ENCODE results near the gene SV2A. TPM values are rescaled to one million over a fixed set of nuclear protein-coding genes. Genes with fewer than 3 reads are reported as not detected.

SV2A gene
- total RNA-seq, 1 experiment from 2014 or later = 2.9 TPM

DNA sequence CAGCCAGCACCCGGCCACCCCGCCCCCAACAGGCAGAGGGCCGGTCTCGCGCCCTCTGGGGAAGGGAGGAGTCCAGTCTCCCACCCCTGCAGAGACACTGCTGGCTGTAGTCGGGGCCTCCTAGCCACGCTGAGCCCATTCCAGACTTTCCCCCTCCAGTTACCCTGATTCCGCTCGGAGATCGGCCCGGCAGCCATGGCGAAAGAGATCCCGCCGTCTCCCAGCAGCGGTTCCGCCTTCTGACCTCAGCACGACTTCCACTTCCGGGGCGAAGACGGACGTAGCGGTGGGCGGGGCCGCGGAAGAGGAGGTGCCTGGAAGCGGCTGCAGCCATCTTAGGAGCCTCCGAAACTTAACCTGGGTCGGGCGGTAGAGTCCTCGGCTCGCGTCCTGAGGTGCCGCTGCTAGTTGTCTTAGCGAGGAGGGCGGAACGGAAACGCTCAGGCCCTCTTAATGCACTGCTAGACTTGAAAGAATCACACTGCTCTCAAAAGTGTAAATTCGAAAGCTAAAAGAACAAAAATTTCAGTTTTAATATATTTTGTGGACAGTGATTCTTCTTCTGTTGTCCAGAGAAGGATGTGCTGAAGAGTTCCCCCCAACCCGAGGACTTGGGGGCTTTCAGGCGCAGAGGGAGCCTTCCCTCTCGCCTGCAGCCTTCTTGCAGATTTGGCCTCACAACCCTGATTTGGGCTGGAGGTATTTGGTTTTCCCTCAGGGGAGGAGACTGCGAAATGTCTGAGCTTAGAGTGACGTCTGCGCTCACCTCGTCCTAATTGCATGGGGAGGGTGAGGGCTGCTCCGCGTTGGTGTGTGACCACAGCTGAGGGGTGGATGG is 10.1 kb upstream of the SV2A start, which contains the start of gene SF3B4:
SF3B4 (minus strand) TSS at position 241 of the 838 bp plus-strand sequence; CDS start at position 197, 44 bp downstream.
- peaks cover 25% of the 10 kb centered on the region for H3K4me1 ChIP-seq (ENCODE audit: control insufficient read depth, insufficient read depth, low read length)
- H3K36me3 ChIP-seq (ENCODE audit: control insufficient read depth, insufficient read depth, low read length) = peaks cover 28% of the 10 kb centered on the region
- TSS peak; percentile 99 for BruUV-seq (replicated peaks)
- H3K9me3 ChIP-seq (ENCODE audit: control insufficient read depth, insufficient read depth, low read depth, low read length) = no peaks in the 10 kb centered on the region
- no peaks in the 10 kb centered on the region for H3K27me3 ChIP-seq (ENCODE audit: control insufficient read depth, insufficient read depth, low read length)
- peak within 1 kb of the TSS; percentile 79 to 93 for H3K4me3 ChIP-seq (ENCODE audit: low read depth in 2 of 2, low read length in 2 of 2)
- CTCF ChIA-PET = interaction anchor here (0.6 kb wide), 1 partner anchor 243 kb away, joined by 3 read pairs; no protein-coding TSS in a partner anchor
- in situ Hi-C loops (cut with HindIII; ENCODE audit: low pct_unique_long_range_greater_than_20kb, low sequenced_read_pairs) = no loop called here
- TF ChIP-seq SIN3A (IDR thresholded peaks at IDR 0.05; ENCODE audit: borderline replicate concordance, insufficient read depth, low read depth, low read length) = 0 out of 2 replicates have a peak, but pooled peaks have one; percentile 36
- TF ChIP-seq, protein P1, sequence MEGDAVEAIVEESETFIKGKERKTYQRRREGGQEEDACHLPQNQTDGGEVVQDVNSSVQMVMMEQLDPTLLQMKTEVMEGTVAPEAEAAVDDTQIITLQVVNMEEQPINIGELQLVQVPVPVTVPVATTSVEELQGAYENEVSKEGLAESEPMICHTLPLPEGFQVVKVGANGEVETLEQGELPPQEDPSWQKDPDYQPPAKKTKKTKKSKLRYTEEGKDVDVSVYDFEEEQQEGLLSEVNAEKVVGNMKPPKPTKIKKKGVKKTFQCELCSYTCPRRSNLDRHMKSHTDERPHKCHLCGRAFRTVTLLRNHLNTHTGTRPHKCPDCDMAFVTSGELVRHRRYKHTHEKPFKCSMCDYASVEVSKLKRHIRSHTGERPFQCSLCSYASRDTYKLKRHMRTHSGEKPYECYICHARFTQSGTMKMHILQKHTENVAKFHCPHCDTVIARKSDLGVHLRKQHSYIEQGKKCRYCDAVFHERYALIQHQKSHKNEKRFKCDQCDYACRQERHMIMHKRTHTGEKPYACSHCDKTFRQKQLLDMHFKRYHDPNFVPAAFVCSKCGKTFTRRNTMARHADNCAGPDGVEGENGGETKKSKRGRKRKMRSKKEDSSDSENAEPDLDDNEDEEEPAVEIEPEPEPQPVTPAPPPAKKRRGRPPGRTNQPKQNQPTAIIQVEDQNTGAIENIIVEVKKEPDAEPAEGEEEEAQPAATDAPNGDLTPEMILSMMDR (IDR thresholded peaks at IDR 0.05) = no peak
- no peak for TF ChIP-seq TCF7L2 (IDR thresholded peaks at IDR 0.05; ENCODE audit: low read depth, low read length)
- TF ChIP-seq, protein P2, sequence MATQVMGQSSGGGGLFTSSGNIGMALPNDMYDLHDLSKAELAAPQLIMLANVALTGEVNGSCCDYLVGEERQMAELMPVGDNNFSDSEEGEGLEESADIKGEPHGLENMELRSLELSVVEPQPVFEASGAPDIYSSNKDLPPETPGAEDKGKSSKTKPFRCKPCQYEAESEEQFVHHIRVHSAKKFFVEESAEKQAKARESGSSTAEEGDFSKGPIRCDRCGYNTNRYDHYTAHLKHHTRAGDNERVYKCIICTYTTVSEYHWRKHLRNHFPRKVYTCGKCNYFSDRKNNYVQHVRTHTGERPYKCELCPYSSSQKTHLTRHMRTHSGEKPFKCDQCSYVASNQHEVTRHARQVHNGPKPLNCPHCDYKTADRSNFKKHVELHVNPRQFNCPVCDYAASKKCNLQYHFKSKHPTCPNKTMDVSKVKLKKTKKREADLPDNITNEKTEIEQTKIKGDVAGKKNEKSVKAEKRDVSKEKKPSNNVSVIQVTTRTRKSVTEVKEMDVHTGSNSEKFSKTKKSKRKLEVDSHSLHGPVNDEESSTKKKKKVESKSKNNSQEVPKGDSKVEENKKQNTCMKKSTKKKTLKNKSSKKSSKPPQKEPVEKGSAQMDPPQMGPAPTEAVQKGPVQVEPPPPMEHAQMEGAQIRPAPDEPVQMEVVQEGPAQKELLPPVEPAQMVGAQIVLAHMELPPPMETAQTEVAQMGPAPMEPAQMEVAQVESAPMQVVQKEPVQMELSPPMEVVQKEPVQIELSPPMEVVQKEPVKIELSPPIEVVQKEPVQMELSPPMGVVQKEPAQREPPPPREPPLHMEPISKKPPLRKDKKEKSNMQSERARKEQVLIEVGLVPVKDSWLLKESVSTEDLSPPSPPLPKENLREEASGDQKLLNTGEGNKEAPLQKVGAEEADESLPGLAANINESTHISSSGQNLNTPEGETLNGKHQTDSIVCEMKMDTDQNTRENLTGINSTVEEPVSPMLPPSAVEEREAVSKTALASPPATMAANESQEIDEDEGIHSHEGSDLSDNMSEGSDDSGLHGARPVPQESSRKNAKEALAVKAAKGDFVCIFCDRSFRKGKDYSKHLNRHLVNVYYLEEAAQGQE (IDR thresholded peaks at IDR 0.05; ENCODE audit: insufficient read depth in 1 of 2, low read depth in 2 of 2, low read length in 1 of 2) = 0 out of 4 replicates have a peak, but pooled peaks of 1 of the 2 experiments have one; percentile 36
- peak; percentile 95 for TF ChIP-seq POLR2AphosphoS5 (IDR thresholded peaks at IDR 0.05; ENCODE audit: low read depth, low read length)
- H3K27ac ChIP-seq (ENCODE audit: low read length) = peak within 1 kb of the TSS; percentile 99
- ATAC-seq (peak; percentile 99), DNase-seq (ENCODE audit: low read depth, low spot score) (no peak)
- POLR2A ChIA-PET = interaction anchor here (0.8 kb wide), 1 partner anchor 42 kb away, joined by 3 read pairs; no protein-coding TSS in a partner anchor
- intact Hi-C loops (cut with micrococcal nuclease; ENCODE audit: unreplicated experiment) = no loop called here

DNA sequence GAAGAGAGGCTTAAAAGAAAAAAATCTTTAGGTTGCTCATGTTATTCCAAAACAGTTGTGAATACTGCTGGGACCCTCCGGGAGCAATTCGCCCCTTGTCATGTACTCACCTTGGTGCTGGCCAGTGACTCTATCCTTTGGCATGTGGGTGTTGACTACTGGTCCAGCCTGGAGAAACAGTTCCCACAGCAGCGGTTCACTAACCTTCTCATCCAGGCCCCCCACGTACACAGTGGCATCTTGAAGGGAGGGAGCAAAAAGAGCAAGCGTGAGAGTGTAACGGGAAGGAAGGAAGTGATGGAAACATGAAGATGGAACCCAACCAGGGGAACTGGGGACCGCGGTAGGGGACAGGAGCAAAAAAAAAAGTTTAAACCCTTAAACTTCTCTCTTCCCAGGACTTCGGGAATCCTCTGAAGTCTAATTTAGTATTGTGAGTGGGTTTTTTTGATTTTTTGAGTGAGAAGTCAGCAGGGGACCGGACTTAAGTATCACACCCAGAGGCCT is 9.5 kb upstream of the SV2A start:
- no peak for ATAC-seq

More for the DNA sequence above, 9.5 kb upstream of the SV2A start:
- CTCF ChIA-PET = interaction anchor here (0.6 kb wide), 1 partner anchor 244 kb away, joined by 3 read pairs; no protein-coding TSS in a partner anchor
- no peaks in the 10 kb centered on the region for H3K27me3 ChIP-seq (ENCODE audit: control insufficient read depth, insufficient read depth, low read length)
- no peak for DNase-seq (ENCODE audit: low read depth, low spot score)
- H3K9me3 ChIP-seq (ENCODE audit: control insufficient read depth, insufficient read depth, low read depth, low read length) = no peaks in the 10 kb centered on the region
- peak overlapping the region; percentile 99 for H3K27ac ChIP-seq (ENCODE audit: low read length)
- peaks cover 25% of the 10 kb centered on the region for H3K4me1 ChIP-seq (ENCODE audit: control insufficient read depth, insufficient read depth, low read length)
- peaks cover 28% of the 10 kb centered on the region for H3K36me3 ChIP-seq (ENCODE audit: control insufficient read depth, insufficient read depth, low read length)
- intact Hi-C loops (cut with micrococcal nuclease; ENCODE audit: unreplicated experiment) = no loop called here
- TF ChIP-seq TCF7L2 (IDR thresholded peaks at IDR 0.05; ENCODE audit: low read depth, low read length) = no peak
- TF ChIP-seq, protein P2 (IDR thresholded peaks at IDR 0.05; ENCODE audit: insufficient read depth in 1 of 2, low read depth in 2 of 2, low read length in 1 of 2) = no peak
- TF ChIP-seq, protein P1 (IDR thresholded peaks at IDR 0.05) = no peak
- H3K4me3 ChIP-seq (ENCODE audit: low read depth in 2 of 2, low read length in 2 of 2) = peak overlapping the region; percentile 79 to 93
- in situ Hi-C loops (cut with HindIII; ENCODE audit: low pct_unique_long_range_greater_than_20kb, low sequenced_read_pairs) = no loop called here
- POLR2A ChIA-PET = no interaction called here
- no TSS peak for BruUV-seq (replicated peaks)

All from Panc1 (cell line).